Cerebellar nuclear complex (tissue), 1 donor: ENCODE data around the gene DUOX1.

Experiments used
- DNase-seq, 2 experiments: peaks; one replicate each; lab custom pipeline; 2025; lab: John Stamatoyannopoulos, UW

DUOX1 gene

GRCh38 chr15:45143946-45144345 is 14.2 kb downstream of the DUOX1 start:
- no peak for DNase-seq

- no peak for DNase-seq
These were observed 15.0 kb downstream of the DUOX1 start for GRCh38 chr15:45144775-45145174.

GRCh38 chr15:45146405-45146804 is 16.6 kb downstream of the DUOX1 start:
- no peak for DNase-seq

GRCh38 chr15:45147606-45148005 is 17.8 kb downstream of the DUOX1 start:
- DNase-seq = no peak

GRCh38 chr15:45148076-45149059 is 18.6 kb downstream of the DUOX1 start:
- no peak for DNase-seq

GRCh38 chr15:45149060-45149459 is 19.3 kb downstream of the DUOX1 start:
- no peak for DNase-seq

GRCh38 chr15:45150481-45150880 is 20.7 kb downstream of the DUOX1 start:
- no peak for DNase-seq

GRCh38 chr15:45150997-45151396 is 21.2 kb downstream of the DUOX1 start:
- DNase-seq = no peak

- DNase-seq = no peak
These were observed 22.4 kb downstream of the DUOX1 start for GRCh38 chr15:45151998-45152828.

GRCh38 chr15:45155739-45156138 is 25.9 kb downstream of the DUOX1 start:
- DNase-seq = no peak

GRCh38 chr15:45156744-45157455 is 27.1 kb downstream of the DUOX1 start:
- no peak for DNase-seq

GRCh38 chr15:45157974-45158373 is 28.2 kb downstream of the DUOX1 start:
- DNase-seq = no peak

- DNase-seq = no peak
These were observed 31.9 kb downstream of the DUOX1 start for GRCh38 chr15:45161666-45162065.

GRCh38 chr15:45162771-45163507 is 33.1 kb downstream of the DUOX1 start:
- peak in 1 of 2 experiments; percentile 85 for DNase-seq

- no peak for DNase-seq
These were observed 33.7 kb downstream of the DUOX1 start for GRCh38 chr15:45163508-45163856.

- no peak for DNase-seq
These were observed 35.1 kb downstream of the DUOX1 start for GRCh38 chr15:45164914-45165313.

- DNase-seq = no peak
These were observed 35.7 kb downstream of the DUOX1 start for GRCh38 chr15:45165536-45165935.

- DNase-seq = no peak
These were observed 37.2 kb downstream of the DUOX1 start for GRCh38 chr15:45166834-45167630.

- DNase-seq = no peak
These were observed 37.9 kb downstream of the DUOX1 start for GRCh38 chr15:45167631-45168205.

- DNase-seq = no peak
These were observed 38.5 kb downstream of the DUOX1 start for GRCh38 chr15:45168286-45168685.
